NOMO-1 treated with DMSO at 0.1 percent for 48 hours (cell line): Measurements from ENCODE around the gene INHBB.

Experiments
- DNase-seq: peaks from one replicate; lab custom pipeline; 2025; ENCODE audit not compliant: unreplicated experiment; lab: John Stamatoyannopoulos, UW

INHBB gene

GRCh38 chr2:120341977-120342376 is 4.0 kb upstream of the INHBB start:
- DNase-seq = no peak

- no peak for DNase-seq
These were observed 3.5 kb upstream of the INHBB start for GRCh38 chr2:120342446-120342845.

DNA sequence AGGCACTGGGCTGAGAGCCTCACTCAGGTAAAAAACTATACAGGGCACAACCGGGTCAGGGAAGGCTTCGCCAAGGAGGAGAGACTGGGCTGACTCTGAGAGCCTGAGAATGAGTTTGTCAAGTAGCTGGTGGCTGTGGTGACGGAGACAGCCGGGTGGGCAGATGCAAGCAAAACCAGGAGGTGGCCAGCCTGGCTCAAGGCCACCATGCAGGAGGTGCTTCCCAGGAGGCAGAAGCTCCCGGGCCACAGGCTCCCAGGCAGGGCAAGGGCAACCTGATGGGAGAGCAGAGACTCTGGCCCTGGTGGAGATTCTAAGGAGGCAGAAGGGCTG is 2.9 kb upstream of the INHBB start:
- no peak for DNase-seq

DNA sequence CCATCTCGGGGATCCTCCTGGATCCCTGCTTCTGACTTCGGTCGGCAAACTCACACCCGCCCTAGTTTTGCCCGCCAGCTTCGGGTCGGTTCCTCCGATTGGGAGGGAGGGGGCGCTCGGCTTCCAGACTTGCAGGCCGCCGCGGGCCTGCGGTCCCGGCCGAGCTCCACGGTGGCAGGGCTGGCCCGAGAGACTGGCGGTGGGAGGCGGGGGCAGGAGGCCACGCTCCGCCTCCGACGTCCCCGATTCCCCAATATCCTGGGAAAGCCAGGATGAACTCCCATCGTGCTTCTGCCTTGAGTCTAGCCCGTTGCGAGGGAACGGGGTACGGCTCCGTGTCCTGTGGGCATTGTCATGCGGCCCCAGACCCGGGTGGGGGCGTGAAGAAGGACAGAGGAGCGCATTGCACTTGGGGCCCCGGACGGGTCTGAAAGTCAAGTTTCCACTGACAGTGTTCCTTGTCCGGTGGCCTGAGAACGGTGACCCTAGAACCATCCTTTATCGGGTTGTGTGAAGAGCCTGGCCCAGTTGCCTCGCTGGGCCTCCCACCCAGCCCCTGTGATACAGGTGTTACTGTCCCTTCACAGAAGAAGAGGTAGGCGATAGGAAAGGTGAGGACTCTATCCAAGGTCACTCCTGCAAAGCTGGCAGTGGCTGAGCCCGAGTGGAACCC is 2.4 kb upstream of the INHBB start:
- DNase-seq = peak; percentile 52

GRCh38 chr2:120344214-120344975 is 1.5 kb upstream of the INHBB start:
- DNase-seq = no peak

DNA sequence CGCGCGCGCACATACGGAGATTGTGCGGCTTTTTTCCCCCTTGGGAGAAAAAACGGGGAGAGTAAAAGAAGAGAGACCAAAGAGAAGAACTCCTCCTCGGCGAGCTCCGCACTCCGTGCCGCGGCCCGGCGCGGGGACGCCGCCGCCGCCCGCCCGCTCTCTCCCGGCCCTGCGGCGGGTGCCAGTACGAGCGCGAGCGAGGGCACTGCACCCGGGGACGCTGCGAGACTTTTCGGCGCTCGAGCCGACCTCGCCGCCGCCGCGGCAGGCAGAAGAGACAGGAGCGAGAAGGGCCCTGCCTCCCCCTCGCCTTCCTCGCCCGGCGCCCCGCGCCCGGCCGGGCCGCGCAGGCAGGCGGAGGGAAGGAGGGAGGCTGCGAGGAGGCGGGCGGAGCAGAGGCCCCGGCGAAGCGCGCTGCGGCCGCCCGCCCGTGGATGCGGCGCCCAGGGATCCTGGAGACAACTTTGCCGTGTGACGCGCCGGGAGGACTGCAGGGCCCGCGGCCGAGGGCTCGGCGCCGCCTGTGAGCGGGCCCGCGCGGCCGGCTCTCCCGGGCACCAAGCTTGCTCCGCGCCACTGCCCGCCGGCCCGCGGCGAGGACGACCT is 857 bp upstream of the INHBB start:
- DNase-seq = peak; percentile 26

DNA sequence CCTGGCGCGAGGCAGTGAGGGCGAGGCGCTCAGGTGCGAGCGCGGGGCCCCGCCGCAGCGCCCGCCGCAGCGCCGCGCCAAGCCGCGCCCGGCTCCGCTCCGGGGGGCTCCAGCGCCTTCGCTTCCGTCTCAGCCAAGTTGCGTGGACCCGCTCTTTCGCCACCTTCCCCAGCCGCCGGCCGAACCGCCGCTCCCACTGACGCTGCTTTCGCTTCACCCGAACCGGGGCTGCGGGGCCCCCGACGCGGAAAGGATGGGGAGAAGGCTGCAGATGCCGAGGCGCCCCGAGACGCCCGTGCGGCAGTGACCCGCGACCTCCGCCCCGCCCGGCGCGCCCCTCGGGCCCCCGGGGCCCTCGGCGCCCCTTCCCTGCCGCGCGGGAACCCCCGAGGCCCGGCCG is 328 bp upstream of the INHBB start:
- no peak for DNase-seq

DNA sequence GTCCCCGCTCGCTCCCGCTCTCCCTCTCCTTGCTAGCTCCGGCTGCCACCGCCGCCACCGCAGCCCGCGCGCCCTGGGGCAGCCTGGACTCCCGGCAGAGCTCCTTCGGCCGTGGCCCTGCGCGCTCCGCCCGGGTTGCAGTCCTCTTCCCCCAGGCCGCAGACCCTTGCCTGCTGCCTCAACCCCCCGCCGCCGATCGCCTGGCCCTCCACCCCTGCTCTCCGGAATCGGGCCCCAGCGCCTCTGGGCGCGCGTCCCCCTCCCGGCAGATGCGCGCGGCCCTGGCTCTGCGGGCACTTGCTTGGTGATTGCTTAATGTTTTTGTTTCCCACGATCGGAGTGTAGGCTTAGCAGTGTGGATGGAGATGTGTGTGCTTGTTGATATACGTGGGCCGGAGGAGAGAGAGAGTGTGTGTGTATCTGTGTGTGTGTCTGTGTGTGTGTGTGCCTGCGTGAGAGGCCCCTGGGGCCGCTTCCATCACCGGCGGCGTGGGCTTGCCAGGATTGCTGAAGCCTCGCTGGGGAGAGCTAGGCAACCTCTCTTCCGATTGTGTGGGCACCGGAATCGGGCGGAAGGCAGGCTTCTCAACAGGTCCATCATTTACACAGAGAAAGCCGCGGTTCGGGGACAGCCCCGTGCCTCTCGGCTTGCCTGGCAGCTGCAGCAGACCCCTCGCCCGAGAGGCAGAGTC is 877 bp downstream of the INHBB start:
- peak; percentile 60 for DNase-seq

GRCh38 chr2:120347396-120348060 is 1.6 kb downstream of the INHBB start:
- DNase-seq = no peak

GRCh38 chr2:120348134-120348736 is 2.3 kb downstream of the INHBB start:
- DNase-seq = no peak

GRCh38 chr2:120348737-120349439 is 3.0 kb downstream of the INHBB start:
- DNase-seq = no peak

DNA sequence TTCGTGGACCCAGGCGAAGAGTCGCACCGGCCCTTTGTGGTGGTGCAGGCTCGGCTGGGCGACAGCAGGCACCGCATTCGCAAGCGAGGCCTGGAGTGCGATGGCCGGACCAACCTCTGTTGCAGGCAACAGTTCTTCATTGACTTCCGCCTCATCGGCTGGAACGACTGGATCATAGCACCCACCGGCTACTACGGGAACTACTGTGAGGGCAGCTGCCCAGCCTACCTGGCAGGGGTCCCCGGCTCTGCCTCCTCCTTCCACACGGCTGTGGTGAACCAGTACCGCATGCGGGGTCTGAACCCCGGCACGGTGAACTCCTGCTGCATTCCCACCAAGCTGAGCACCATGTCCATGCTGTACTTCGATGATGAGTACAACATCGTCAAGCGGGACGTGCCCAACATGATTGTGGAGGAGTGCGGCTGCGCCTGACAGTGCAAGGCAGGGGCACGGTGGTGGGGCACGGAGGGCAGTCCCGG is 3.5 kb downstream of the INHBB start:
- DNase-seq = no peak

DNA sequence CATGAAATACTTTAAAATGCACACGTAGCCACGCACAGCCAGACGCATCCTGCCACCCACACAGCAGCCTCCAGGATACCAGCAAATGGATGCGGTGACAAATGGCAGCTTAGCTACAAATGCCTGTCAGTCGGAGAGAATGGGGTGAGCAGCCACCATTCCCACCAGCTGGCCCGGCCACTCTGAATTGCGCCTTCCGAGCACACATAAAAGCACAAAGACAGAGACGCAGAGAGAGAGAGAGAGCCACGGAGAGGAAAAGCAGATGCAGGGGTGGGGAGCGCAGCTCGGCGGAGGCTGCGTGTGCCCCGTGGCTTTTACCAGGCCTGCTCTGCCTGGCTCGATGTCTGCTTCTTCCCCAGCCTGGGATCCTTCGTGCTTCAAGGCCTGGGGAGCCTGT is 4.1 kb downstream of the INHBB start:
- DNase-seq = no peak

- DNase-seq = no peak
These were observed 4.9 kb downstream of the INHBB start for GRCh38 chr2:120350801-120351320.

DNA sequence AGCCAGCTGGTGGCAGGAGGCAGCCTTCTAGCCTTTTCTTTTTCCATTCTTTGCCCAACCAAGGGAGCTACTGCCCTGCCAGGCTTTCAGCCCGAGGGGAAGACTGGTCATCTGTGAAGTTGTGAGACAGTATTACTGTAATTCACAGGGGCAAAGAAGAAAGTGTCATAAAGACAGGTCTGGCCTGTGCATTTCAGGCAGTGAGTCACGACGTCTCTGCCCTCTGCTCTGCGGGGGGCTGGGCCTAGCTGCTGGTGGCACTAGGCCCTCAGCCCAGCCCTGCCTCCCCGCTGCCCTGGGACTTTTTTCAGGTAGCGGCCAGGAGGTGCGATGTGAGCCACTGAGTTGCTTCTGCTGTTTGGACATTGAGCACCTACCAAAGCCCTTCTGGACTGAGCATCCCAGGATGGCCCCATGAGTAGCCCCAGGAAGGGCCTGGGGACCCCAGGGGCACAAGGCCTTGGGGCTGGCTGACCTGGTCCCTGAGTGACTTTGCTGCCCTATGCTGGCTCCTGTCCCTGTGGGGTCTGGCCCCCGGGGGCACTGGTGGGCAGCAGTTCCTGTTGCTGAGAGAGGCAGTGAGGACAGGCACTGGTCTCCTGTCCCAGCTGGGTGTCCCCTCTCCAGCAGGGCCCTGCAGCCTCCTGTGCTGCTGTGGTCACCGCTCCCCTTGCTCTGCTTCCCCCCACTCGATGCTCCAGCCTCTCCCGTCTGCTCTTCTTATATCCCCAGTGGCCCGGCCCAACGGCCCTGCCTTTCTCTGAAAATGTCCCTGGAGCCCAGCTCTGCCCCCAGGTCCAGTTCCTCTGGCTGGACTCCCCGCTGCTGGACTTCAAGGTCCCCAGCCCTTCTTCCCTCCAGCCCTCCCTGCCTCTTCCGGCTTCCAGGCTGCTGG is 7.0 kb downstream of the INHBB start:
- DNase-seq = no peak

DNA sequence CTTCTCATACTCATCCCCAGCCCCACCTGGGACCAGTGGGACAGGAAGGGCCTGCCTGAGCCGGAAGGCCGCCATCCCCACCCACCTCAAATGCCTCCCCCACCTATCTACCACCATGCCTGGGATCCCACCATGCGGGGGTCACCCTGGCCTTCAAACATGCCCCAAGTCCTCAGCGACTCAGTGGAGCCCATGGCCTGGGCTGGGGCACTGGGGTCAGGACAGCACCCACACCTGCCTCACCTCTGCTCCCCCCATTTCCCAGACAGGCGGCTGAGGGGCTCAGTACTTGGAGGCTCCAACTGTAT is 7.6 kb downstream of the INHBB start:
- DNase-seq = no peak

DNA sequence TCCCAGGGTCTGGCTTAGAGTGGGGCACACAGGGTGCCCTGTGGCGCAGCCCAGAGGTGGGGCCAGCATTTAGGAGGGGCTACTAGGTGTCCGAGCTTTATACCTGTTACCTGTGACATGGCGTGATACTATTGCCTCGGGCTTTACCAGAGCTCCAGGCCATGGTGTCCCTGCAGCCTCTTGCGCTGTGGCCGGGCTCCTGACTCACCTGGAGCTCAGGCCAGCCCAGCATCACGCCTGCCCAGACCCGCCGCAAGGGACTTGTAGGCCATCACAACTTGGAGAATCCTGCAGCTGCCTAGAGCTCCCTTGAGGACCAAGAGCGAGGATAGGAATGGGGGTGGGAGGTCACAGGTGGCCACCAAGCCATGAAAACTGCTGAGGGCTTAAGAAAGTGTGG is 8.0 kb downstream of the INHBB start:
- no peak for DNase-seq

GRCh38 chr2:120354467-120354866 is 8.5 kb downstream of the INHBB start:
- DNase-seq = no peak
